Calu3 (cell line): ENCODE data around the gene RRP12. TPM values are rescaled to one million over a fixed set of nuclear protein-coding genes. Genes with fewer than 3 reads are reported as not detected.
"Not testable (repeated sequence)": the region's sequence is repeated elsewhere in the genome, so short reads cannot be mapped to it uniquely, and the experiment has no call there.

Source experiments
- BruUV-seq: library from RNA; stranded (reverse); fragments of 400-500 nt; replicated peaks from 2 replicates; lab custom pipeline; 2021; lab: Mats Ljungman, UMichigan
- CTCF ChIA-PET: fragments of 300-600 bp; sonication (Branson Sonifier 250); formaldehyde crosslinking; loops from one replicate; lab custom pipeline; 2022; ENCODE audit warnings: antibody characterized with exemption; lab: Charles Lee
- DNase-seq: peaks from one replicate; pipeline ENCODE4 v3.0.0; 2022
- H3K27ac Mint-ChIP-seq: one replicate; pipeline ENCODE4 v1.8.0; 2022; ENCODE audit warnings: mixed read lengths; ENCODE audit not compliant: unreplicated experiment
- H3K27me3 Mint-ChIP-seq: one replicate; pipeline ENCODE4 v1.8.0; 2022; ENCODE audit warnings: mixed read lengths; ENCODE audit not compliant: unreplicated experiment
- H3K36me3 Mint-ChIP-seq: one replicate; pipeline ENCODE4 v1.8.0; 2022; ENCODE audit warnings: mild to moderate bottlenecking, moderate library complexity, mixed read lengths; ENCODE audit not compliant: insufficient read depth, unreplicated experiment
- H3K4me1 Mint-ChIP-seq: one replicate; pipeline ENCODE4 v1.8.0; 2022; ENCODE audit warnings: mild to moderate bottlenecking, low read depth, mixed read lengths; ENCODE audit not compliant: unreplicated experiment
- H3K4me3 Mint-ChIP-seq: one replicate; pipeline ENCODE4 v1.8.0; 2022; ENCODE audit warnings: mild to moderate bottlenecking, low read depth, moderate library complexity, mixed read lengths; ENCODE audit not compliant: unreplicated experiment
- H3K9me3 Mint-ChIP-seq: one replicate; pipeline ENCODE4 v1.8.0; 2022; ENCODE audit warnings: low read depth, mixed read lengths; ENCODE audit not compliant: unreplicated experiment
- CTCF ChIP-seq: fragments of 200-600 bp; IDR thresholded peaks from one replicate; pipeline ENCODE4 v1.8.0; 2022; ENCODE audit warnings: antibody characterized with exemption; ENCODE audit not compliant: unreplicated experiment
- intact Hi-C: fragments of 100-400 bp; cut with micrococcal nuclease; formaldehyde crosslinking; loops from one replicate; pipeline ENCODE4 v1.10.0; 2022; ENCODE audit not compliant: unreplicated experiment
- total RNA-seq: library from RNA; stranded (reverse); gene quantifications from 2 replicates; pipeline ENCODE4 v1.2.3, GENCODE V29; 2022

The RRP12 gene
- total RNA-seq, 1 experiment from 2014 or later, result 52.6 TPM

GRCh38 chr10:97407211-97407951 is 6.2 kb upstream of the RRP12 start:
- no peak overlapping the region for H3K27ac Mint-ChIP-seq

GRCh38 chr10:97406483-97406882 is 5.3 kb upstream of the RRP12 start:
- peaks cover 10% of the 10 kb centered on the region for H3K36me3 Mint-ChIP-seq
- CTCF ChIA-PET, H3K4me1 Mint-ChIP-seq, H3K27ac Mint-ChIP-seq, H3K27me3 Mint-ChIP-seq, BruUV-seq, DNase-seq, H3K4me3 Mint-ChIP-seq, H3K9me3 Mint-ChIP-seq: not testable (repeated sequence)
- intact Hi-C loops, result loop anchor here (2.0 kb wide), 1 partner anchor 20 kb away; the partner anchor contains the start of gene PGAM1

More at GRCh38 chr10:97407211-97407951, 6.2 kb upstream of the RRP12 start:
- Mint-ChIP-seq H3K36me3 (peaks cover 10% of the 10 kb centered on the region), H3K4me3 (no peak overlapping the region), H3K4me1 (no peaks in the 10 kb centered on the region), H3K9me3 (no peaks in the 10 kb centered on the region), H3K27me3 (no peaks in the 10 kb centered on the region)
- DNase-seq, result peak; percentile 44
- BruUV-seq, result no TSS peak
- intact Hi-C loops, result loop anchor here (1.0 to 2.0 kb wide), 2 partner anchors 19 to 38 kb away; partner anchors contain the start of gene PGAM1
- CTCF ChIA-PET, result no interaction called here
- TF ChIP-seq CTCF, result peak; percentile 58

- Mint-ChIP-seq H3K36me3 (peaks cover 15% of the 10 kb centered on the region), H3K4me1 (no peaks in the 10 kb centered on the region), H3K27me3 (no peaks in the 10 kb centered on the region), H3K9me3 (no peaks in the 10 kb centered on the region), H3K27ac (no peak overlapping the region), H3K4me3 (no peak overlapping the region)
- CTCF ChIA-PET, result no interaction called here
- intact Hi-C loops, result loop anchor here (2.0 kb wide), 1 partner anchor 21 kb away; the partner anchor contains the start of gene PGAM1
- no TSS peak for BruUV-seq
- TF ChIP-seq CTCF, result no peak
- no peak for DNase-seq
Measured at GRCh38 chr10:97406064-97406463, 4.9 kb upstream of the RRP12 start.

GRCh38 chr10:97404044-97404443 is 2.9 kb upstream of the RRP12 start:
- Mint-ChIP-seq H3K36me3 (peaks cover 27% of the 10 kb centered on the region), H3K27ac (no peak overlapping the region), H3K4me3 (no peak overlapping the region), H3K9me3 (no peaks in the 10 kb centered on the region), H3K27me3 (no peaks in the 10 kb centered on the region), H3K4me1 (no peaks in the 10 kb centered on the region)
- CTCF ChIA-PET, result no interaction called here
- no peak for DNase-seq
- no peak for TF ChIP-seq CTCF
- no TSS peak for BruUV-seq
- intact Hi-C loops, result no loop called here
